Omental fat pad (tissue), 4 donors: ENCODE data around the gene MPP4. TPM values are rescaled to one million over a fixed set of nuclear protein-coding genes. Genes with fewer than 3 reads are reported as not detected.

Source experiments
- ATAC-seq: fragments of 150-250 bp; one replicate; pipeline ENCODE4 v1.9.1; 2016; ENCODE audit warnings: mild to moderate bottlenecking, moderate library complexity; ENCODE audit not compliant: low FRiP score
- DNase-seq: peaks from one replicate; pipeline ENCODE4 v3.0.0-alpha.2; 2019; ENCODE audit warnings: low spot score
- CTCF ChIP-seq, 3 donors: fragments of 450-650 bp; IDR thresholded peaks; one replicate each; pipeline ENCODE4 v1.5.1; 2016 to 2017; ENCODE audit warnings: antibody characterized with exemption in 3 of 3, mild to moderate bottlenecking in 3 of 3, moderate library complexity in 2 of 3
- total RNA-seq, 4 donors: library from RNA; depleted of rRNA; stranded (reverse); fragments of >200 nt; gene quantifications; one replicate each; pipeline ENCODE4 v1.1.0, GENCODE V29; 2016

MPP4 gene
- total RNA-seq, 4 donors from 2014 or later = 0.95 to 1.1 (median 1.0) TPM; not detected in 1

DNA sequence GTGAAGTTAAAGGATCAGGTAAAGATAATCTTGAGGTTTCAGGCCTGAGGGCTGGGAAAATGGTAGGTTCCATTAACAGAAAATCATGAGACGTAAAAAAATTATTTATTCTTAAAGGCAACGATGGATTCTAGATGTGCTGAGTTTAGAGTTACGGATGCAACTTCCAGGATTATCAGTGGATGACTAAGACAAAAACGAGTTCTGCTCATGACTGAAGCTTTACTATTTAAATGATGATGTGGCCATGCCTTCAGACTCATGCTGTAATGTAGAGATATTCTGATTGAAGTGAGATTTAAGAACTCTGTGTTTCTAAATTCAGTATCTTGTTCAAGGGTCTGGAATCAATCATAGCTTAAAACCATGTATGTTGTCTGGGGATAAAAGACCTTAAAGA is 60.1 kb downstream of the MPP4 start:
- DNase-seq (no peak), ATAC-seq (no peak)
- no peak for TF ChIP-seq CTCF (IDR thresholded peaks at IDR 0.05)

GRCh38 chr2:201633661-201634249 is 64.7 kb downstream of the MPP4 start:
- ATAC-seq (no peak), DNase-seq (no peak)
- no peak for TF ChIP-seq CTCF (IDR thresholded peaks at IDR 0.05)

- DNase-seq (no peak), ATAC-seq (no peak)
- no peak for TF ChIP-seq CTCF (IDR thresholded peaks at IDR 0.05)
These were observed 67.4 kb downstream of the MPP4 start for GRCh38 chr2:201631041-201631440.

- DNase-seq = no peak
- TF ChIP-seq CTCF (IDR thresholded peaks at IDR 0.05) = no peak
- ATAC-seq = no peak
These were observed 67.9 kb downstream of the MPP4 start for GRCh38 chr2:201630577-201630976.

DNA sequence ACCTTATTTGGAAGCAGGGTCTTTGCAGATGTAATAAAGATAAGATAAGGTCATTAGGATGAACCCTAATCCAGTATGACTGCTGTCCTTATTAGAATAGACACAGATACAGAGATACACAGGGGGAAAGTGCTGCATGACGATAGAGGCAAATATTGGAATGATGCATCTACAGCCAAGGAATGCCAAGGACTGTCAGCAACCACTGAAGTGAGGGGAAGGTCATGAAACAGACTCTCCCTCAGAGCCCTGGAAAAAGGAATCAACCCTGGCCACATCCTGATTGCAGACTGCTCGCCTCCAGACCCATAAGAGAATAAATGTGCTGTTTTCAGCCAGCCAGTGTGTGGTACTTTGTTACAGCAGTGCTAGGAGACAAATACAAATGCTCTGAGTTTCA is 69.9 kb downstream of the MPP4 start:
- no peak for TF ChIP-seq CTCF (IDR thresholded peaks at IDR 0.05)
- DNase-seq = no peak
- ATAC-seq = no peak

DNA sequence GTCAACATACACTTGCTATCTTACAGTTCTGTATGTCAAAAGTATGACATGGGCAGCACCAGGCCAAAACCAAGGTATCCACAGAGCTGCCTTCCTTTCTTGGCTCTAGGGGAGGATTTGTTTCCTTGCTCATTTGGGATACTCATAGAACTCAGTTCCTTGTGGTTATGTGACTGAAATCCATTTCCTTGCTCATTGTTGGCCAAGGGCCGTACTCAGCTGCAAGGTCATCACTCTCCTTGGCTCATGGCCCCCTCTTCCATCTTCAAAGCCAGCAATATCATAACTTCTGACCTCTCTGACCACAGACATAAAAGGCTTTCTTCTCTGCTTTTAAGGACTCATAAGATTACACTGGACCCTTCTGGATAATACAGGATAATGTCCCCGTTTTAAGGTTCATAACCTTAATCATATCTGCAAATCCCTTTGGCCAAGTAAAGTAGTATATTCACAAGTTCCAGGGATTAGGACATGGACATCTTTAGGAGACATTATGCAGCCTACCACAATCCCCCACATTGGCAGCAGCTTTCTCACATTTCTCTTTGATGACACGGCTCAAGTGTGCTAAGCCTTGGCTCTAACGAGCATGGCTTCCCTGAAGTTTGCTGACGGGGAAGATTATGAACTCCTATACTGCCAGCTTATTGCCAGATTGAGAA is 76.0 kb downstream of the MPP4 start:
- DNase-seq (no peak), ATAC-seq (no peak)
- TF ChIP-seq CTCF (IDR thresholded peaks at IDR 0.05) = no peak
